Mesendoderm (in vitro differentiated cells): ENCODE measurements around the gene SIAH2.
A peak's percentile ranks its signal among the peaks of the same experiment; 100 is the strongest.

Experiments
- DNase-seq: peaks from one replicate; pipeline ENCODE4 v3.0.0; 2013
- H2AK5ac ChIP-seq: 2 replicates; pipeline ENCODE4 v1.6.1; 2013; ENCODE audit warnings: low read length, inconsistent platforms
- H2BK120ac ChIP-seq: 2 replicates; pipeline ENCODE4 v1.6.1; 2013; ENCODE audit warnings: low read depth, mild to moderate bottlenecking, low read length, moderate library complexity, mixed read lengths
- H2BK15ac ChIP-seq: replicated peaks from 2 replicates; pipeline ENCODE4 v1.6.1; 2013; ENCODE audit warnings: low read depth, mild to moderate bottlenecking, moderate library complexity
- H2BK5ac ChIP-seq: 2 replicates; pipeline ENCODE4 v1.6.1; 2013; ENCODE audit warnings: low read length, inconsistent platforms
- H3K18ac ChIP-seq: 2 replicates; pipeline ENCODE4 v1.6.1; 2013; ENCODE audit warnings: mild to moderate bottlenecking, low read length, mixed read lengths
- H3K23ac ChIP-seq: one replicate; pipeline ENCODE4 v1.6.1; 2013; ENCODE audit warnings: low read length
- H3K27ac ChIP-seq: 2 replicates; pipeline ENCODE4 v1.5.1; 2013; ENCODE audit warnings: low read depth, mild to moderate bottlenecking, inconsistent platforms, low read length, moderate library complexity
- H3K27me3 ChIP-seq: 2 replicates; pipeline ENCODE4 v1.6.1; 2013; ENCODE audit warnings: low read length, control low read depth, mild to moderate bottlenecking, inconsistent platforms; ENCODE audit not compliant: insufficient read depth, poor library complexity
- H3K36me3 ChIP-seq: 2 replicates; pipeline ENCODE4 v1.6.1; 2013; ENCODE audit warnings: low read length, inconsistent platforms; ENCODE audit not compliant: control insufficient read depth, insufficient read depth
- H3K4ac ChIP-seq: one replicate; pipeline ENCODE4 v1.6.1; 2013; ENCODE audit warnings: low read depth, mild to moderate bottlenecking, low read length, moderate library complexity
- H3K4me1 ChIP-seq: 2 replicates; pipeline ENCODE4 v1.6.1; 2013; ENCODE audit warnings: low read depth, low read length, inconsistent platforms; ENCODE audit not compliant: control insufficient read depth
- H3K4me2 ChIP-seq: 2 replicates; pipeline ENCODE4 v1.6.1; 2013; ENCODE audit warnings: low read length
- H3K4me3 ChIP-seq: 2 replicates; pipeline ENCODE4 v1.5.1; 2013; ENCODE audit warnings: mild to moderate bottlenecking, low read length
- H3K56ac ChIP-seq: one replicate; pipeline ENCODE4 v1.6.1; 2013; ENCODE audit warnings: low read length
- H3K79me1 ChIP-seq: 2 replicates; pipeline ENCODE4 v1.6.1; 2013; ENCODE audit warnings: low read length, inconsistent platforms
- H3K79me2 ChIP-seq: 2 replicates; pipeline ENCODE4 v1.6.1; 2013; ENCODE audit warnings: mild to moderate bottlenecking, low read length; ENCODE audit not compliant: control insufficient read depth, insufficient read depth
- H3K9ac ChIP-seq: 2 replicates; pipeline ENCODE4 v1.6.1; 2013; ENCODE audit warnings: low read length, inconsistent platforms
- H4K5ac ChIP-seq: one replicate; pipeline ENCODE4 v1.6.1; 2013; ENCODE audit warnings: low read length
- H4K8ac ChIP-seq: one replicate; pipeline ENCODE4 v1.6.1; 2013; ENCODE audit warnings: low read depth, mild to moderate bottlenecking, control low read depth, low read length, moderate library complexity
- WGBS: extraction: QIAGEN DNeasy Blood & Tissue Kit; methylation state at CpG from one replicate; pipeline ENCODE4 v1.1.7; 2013; ENCODE audit warnings: low lambda C conversion rate, missing lambda C conversion rate; ENCODE audit not compliant: insufficient coverage; ENCODE audit errors: extremely low coverage; 5-methylcytosine and 5-hydroxymethylcytosine counted together

SIAH2 gene

DNA sequence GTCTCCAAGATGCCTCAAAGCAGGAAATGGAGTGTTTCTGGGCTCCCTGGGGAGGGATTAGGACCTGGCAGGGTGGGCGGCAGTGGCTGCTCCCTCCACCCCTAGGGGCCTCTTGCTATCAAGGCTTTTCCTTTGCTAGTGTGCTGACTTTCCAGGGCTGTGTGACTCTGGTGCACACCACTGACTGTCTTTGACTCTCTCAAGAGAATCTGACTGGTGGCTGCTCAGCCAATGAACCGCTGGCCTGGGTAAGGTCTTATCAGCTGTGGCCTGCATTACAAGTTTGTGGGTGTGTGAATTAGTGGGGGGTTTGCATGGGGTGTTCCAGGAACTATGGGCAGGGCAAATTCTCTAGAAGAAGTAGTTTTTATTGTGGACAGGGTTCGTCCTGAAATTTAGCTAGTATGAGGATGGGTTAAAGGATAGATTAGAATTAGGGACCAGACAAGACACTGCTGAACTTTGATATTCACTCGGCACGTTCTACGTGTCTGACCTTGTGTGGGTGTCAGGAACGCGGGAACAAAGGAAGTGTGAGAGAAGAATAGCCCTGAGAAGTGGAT lies 29.5 kb downstream of the SIAH2 start:
- Histone ChIP-seq H3K18ac (no peak overlapping the region), H3K4me2 (no peak overlapping the region), H3K56ac (peak overlapping the region; percentile 20), H3K4ac (no peak overlapping the region), H3K79me2 (no peaks in the 10 kb centered on the region), H4K5ac (no peak overlapping the region), H3K36me3 (no peaks in the 10 kb centered on the region), H2BK5ac (peak overlapping the region; percentile 32), H4K8ac (no peak overlapping the region), H3K27ac (no peak overlapping the region), H3K23ac (no peak overlapping the region), H3K4me1 (peaks cover 14% of the 10 kb centered on the region), H3K4me3 (no peak overlapping the region), H2AK5ac (no peak overlapping the region), H2BK120ac (no peak overlapping the region), H3K79me1 (no peaks in the 10 kb centered on the region), H2BK15ac (no peak overlapping the region), H3K27me3 (no peaks in the 10 kb centered on the region), H3K9ac (no peak overlapping the region)
- peak; percentile 63 for DNase-seq
- no CpG with 5 or more reads among the region's 8 CpGs for WGBS

GRCh38 chr3:150729682-150730360 lies 33.1 kb downstream of the SIAH2 start:
- no peak overlapping the region for H3K23ac ChIP-seq
- no peak overlapping the region for H3K9ac ChIP-seq
- no peak overlapping the region for H2BK120ac ChIP-seq
- H3K27ac ChIP-seq = no peak overlapping the region
- H2BK15ac ChIP-seq = no peak overlapping the region
- no peak overlapping the region for H3K56ac ChIP-seq
- no peak overlapping the region for H3K4ac ChIP-seq
- H3K27me3 ChIP-seq = no peaks in the 10 kb centered on the region
- H4K5ac ChIP-seq = no peak overlapping the region
- no CpG with 5 or more reads among the region's 9 CpGs for WGBS
- no peak overlapping the region for H2BK5ac ChIP-seq
- no peak overlapping the region for H4K8ac ChIP-seq
- H3K18ac ChIP-seq = no peak overlapping the region
- no peaks in the 10 kb centered on the region for H3K36me3 ChIP-seq
- no peaks in the 10 kb centered on the region for H3K79me1 ChIP-seq
- H3K4me3 ChIP-seq = no peak overlapping the region
- H3K79me2 ChIP-seq = no peaks in the 10 kb centered on the region
- no peak overlapping the region for H3K4me2 ChIP-seq
- H3K4me1 ChIP-seq = peaks cover 5% of the 10 kb centered on the region
- no peak for DNase-seq
- no peak overlapping the region for H2AK5ac ChIP-seq

DNA sequence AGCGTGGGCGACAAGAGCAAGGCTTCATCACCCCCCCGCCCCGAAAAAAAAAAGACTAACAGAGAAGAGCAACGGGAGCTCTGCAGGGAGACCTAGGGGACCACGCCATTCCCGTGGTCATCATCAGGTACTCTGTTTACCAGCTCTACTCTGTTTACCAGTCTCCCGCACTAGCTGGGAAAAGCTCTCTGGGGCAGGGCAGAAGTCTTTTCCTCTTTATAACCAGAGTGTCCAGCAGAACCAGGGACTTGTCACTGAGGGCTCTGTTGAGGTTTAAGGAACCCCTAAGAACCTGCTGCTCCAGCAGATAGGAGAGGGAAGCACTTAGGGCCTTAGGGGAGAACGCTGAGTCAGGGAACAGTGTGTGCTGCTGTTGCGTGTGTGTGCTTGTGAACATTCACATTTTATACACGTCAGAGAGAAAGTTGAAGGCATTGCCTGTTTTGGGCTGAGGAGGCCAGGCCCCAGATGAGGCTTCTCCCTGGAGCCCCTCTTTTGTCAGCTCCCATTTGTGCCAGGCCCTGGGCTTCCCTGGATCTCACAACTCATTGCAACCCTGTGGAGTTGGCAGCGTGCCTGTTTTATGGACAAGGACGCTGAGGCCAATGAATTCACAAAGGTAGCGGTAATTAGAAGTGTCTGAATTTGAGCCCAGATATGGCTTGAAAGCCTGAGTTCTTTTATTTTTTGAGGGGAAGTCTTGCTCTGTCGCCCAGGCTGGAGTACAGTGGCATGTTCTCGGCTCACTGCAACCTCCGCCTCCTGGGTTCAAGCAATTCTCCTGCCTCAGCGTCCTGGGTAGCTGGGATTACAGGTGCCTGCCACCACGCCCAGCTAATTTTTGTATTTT lies 35.1 kb downstream of the SIAH2 start:
- Histone ChIP-seq H3K36me3 (no peaks in the 10 kb centered on the region), H3K56ac (no peak overlapping the region), H3K4me3 (no peak overlapping the region), H3K23ac (no peak overlapping the region), H2AK5ac (no peak overlapping the region), H3K79me2 (no peaks in the 10 kb centered on the region), H2BK120ac (no peak overlapping the region), H3K27me3 (no peaks in the 10 kb centered on the region), H3K9ac (no peak overlapping the region), H4K8ac (no peak overlapping the region), H3K18ac (no peak overlapping the region), H3K4ac (no peak overlapping the region), H2BK5ac (no peak overlapping the region), H3K4me2 (no peak overlapping the region), H2BK15ac (no peak overlapping the region), H4K5ac (no peak overlapping the region), H3K4me1 (no peaks in the 10 kb centered on the region), H3K79me1 (no peaks in the 10 kb centered on the region), H3K27ac (no peak overlapping the region)
- WGBS = no CpG with 5 or more reads among the region's 19 CpGs
- no peak for DNase-seq

- H4K8ac ChIP-seq = no peak overlapping the region
- H4K5ac ChIP-seq = no peak overlapping the region
- H3K18ac ChIP-seq = no peak overlapping the region
- DNase-seq = no peak
- no peak overlapping the region for H2BK15ac ChIP-seq
- no peak overlapping the region for H3K27ac ChIP-seq
- H3K36me3 ChIP-seq = no peaks in the 10 kb centered on the region
- H3K79me2 ChIP-seq = no peaks in the 10 kb centered on the region
- no peak overlapping the region for H3K9ac ChIP-seq
- H3K4me3 ChIP-seq = no peak overlapping the region
- no peak overlapping the region for H2BK120ac ChIP-seq
- no peak overlapping the region for H2BK5ac ChIP-seq
- WGBS = no CpG with 5 or more reads among the region's 7 CpGs
- no peak overlapping the region for H2AK5ac ChIP-seq
- no peaks in the 10 kb centered on the region for H3K27me3 ChIP-seq
- no peak overlapping the region for H3K4ac ChIP-seq
- H3K23ac ChIP-seq = no peak overlapping the region
- H3K56ac ChIP-seq = no peak overlapping the region
- no peak overlapping the region for H3K4me2 ChIP-seq
- H3K4me1 ChIP-seq = no peaks in the 10 kb centered on the region
- H3K79me1 ChIP-seq = no peaks in the 10 kb centered on the region
Observed at GRCh38 chr3:150725548-150725947, 37.4 kb downstream of the SIAH2 start.

DNA sequence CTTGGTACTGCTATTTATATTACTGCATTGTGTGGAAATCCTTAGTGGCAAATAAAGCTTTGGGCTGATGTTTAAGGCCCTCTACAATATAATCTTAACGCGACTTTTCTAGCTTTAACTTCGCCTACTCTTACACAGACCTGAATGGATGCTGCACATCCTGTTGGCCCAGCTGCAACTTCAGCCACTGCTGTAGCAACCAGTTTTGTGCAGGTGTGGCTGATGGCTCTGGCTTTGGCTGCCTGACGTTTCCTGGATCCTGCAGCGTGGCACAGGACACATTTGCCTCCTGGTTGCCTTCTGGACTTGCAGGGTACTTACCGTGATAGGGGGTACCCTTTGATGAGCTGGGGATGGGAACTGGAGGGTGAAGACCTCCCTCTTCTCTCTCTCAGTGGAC lies 39.0 kb downstream of the SIAH2 start:
- no CpG with 5 or more reads among the region's 6 CpGs for WGBS
- H3K27ac ChIP-seq = no peak overlapping the region
- H3K79me1 ChIP-seq = no peaks in the 10 kb centered on the region
- H2BK15ac ChIP-seq = no peak overlapping the region
- H4K5ac ChIP-seq = no peak overlapping the region
- no peak overlapping the region for H3K4me2 ChIP-seq
- H2BK120ac ChIP-seq = no peak overlapping the region
- no peaks in the 10 kb centered on the region for H3K27me3 ChIP-seq
- no peak overlapping the region for H3K9ac ChIP-seq
- no peaks in the 10 kb centered on the region for H3K36me3 ChIP-seq
- H3K23ac ChIP-seq = no peak overlapping the region
- no peak overlapping the region for H3K18ac ChIP-seq
- no peaks in the 10 kb centered on the region for H3K79me2 ChIP-seq
- no peak overlapping the region for H3K56ac ChIP-seq
- H3K4me1 ChIP-seq = no peaks in the 10 kb centered on the region
- H2BK5ac ChIP-seq = no peak overlapping the region
- H3K4ac ChIP-seq = no peak overlapping the region
- no peak for DNase-seq
- no peak overlapping the region for H3K4me3 ChIP-seq
- no peak overlapping the region for H4K8ac ChIP-seq
- H2AK5ac ChIP-seq = no peak overlapping the region
